Epithelial cell of prostate (primary cell): ENCODE results near the gene PPP1R18.
A peak's percentile ranks its signal among the peaks of the same experiment; 100 is the strongest.
"Not testable (repeated sequence)": the region's sequence is repeated elsewhere in the genome, so short reads cannot be mapped to it uniquely, and the experiment has no call there.

Source experiments
- DNase-seq: peaks from one replicate; pipeline ENCODE4 v3.0.0-alpha.2; 2011; ENCODE audit warnings: low read depth, low spot score
- H3K27ac ChIP-seq: fragments of 450-650 bp; 2 replicates; pipeline ENCODE4 v1.5.1; 2017; ENCODE audit warnings: mild to moderate bottlenecking

The PPP1R18 gene

GRCh38 chr6:30676660-30677285 is 9.7 kb downstream of the PPP1R18 start:
- H3K27ac ChIP-seq = no peak overlapping the region
- no peak for DNase-seq

- peak within 1 kb of the TSS; percentile 59 for H3K27ac ChIP-seq
- DNase-seq = peak; percentile 93
Observed at GRCh38 chr6:30672445-30673253, 13.8 kb downstream of the PPP1R18 start, which contains the start of gene DHX16. Gene DHX16, minus strand, starts transcription at chr6:30673006. Its CDS starts 165 bp downstream, at chr6:30672841.

GRCh38 chr6:30670760-30671527 is 15.5 kb downstream of the PPP1R18 start:
- no peak for DNase-seq
- H3K27ac ChIP-seq = no peak overlapping the region

GRCh38 chr6:30666300-30666699 is 20.1 kb downstream of the PPP1R18 start:
- H3K27ac ChIP-seq, DNase-seq: not testable (repeated sequence)

GRCh38 chr6:30664994-30665767 is 21.3 kb downstream of the PPP1R18 start:
- no peak for DNase-seq
- H3K27ac ChIP-seq = no peak overlapping the region

GRCh38 chr6:30657922-30658321 is 28.5 kb downstream of the PPP1R18 start:
- DNase-seq, H3K27ac ChIP-seq: not testable (repeated sequence)

GRCh38 chr6:30657454-30657853 is 29.0 kb downstream of the PPP1R18 start:
- DNase-seq = no peak
- H3K27ac ChIP-seq = no peak overlapping the region

GRCh38 chr6:30656513-30656912 is 29.9 kb downstream of the PPP1R18 start:
- DNase-seq = no peak
- H3K27ac ChIP-seq = no peak overlapping the region

GRCh38 chr6:30655743-30656094 is 30.7 kb downstream of the PPP1R18 start:
- DNase-seq = no peak
- H3K27ac ChIP-seq = no peak overlapping the region

- no peak overlapping the region for H3K27ac ChIP-seq
- no peak for DNase-seq
Observed at GRCh38 chr6:30654798-30655742, 31.4 kb downstream of the PPP1R18 start.

GRCh38 chr6:30651143-30651542 is 35.3 kb downstream of the PPP1R18 start:
- no peak overlapping the region for H3K27ac ChIP-seq
- no peak for DNase-seq

- peak overlapping the region; percentile 71 for H3K27ac ChIP-seq
- no peak for DNase-seq
Observed at GRCh38 chr6:30647242-30648116, 39.0 kb downstream of the PPP1R18 start.

- H3K27ac ChIP-seq = peak within 1 kb of the TSS; percentile 71
- DNase-seq = peak; percentile 49
Observed at GRCh38 chr6:30646450-30647241, 39.8 kb downstream of the PPP1R18 start, which contains the start of gene C6orf136. Gene C6orf136, plus strand, starts transcription at chr6:30647133. Its CDS starts 99 bp downstream, at chr6:30647232.

GRCh38 chr6:30645989-30646388 is 40.5 kb downstream of the PPP1R18 start:
- peak overlapping the region; percentile 71 for H3K27ac ChIP-seq
- no peak for DNase-seq

GRCh38 chr6:30644769-30645168 is 41.7 kb downstream of the PPP1R18 start:
- H3K27ac ChIP-seq = no peak overlapping the region
- DNase-seq = no peak

- H3K27ac ChIP-seq = no peak overlapping the region
- no peak for DNase-seq
Observed at GRCh38 chr6:30643656-30644055, 42.8 kb downstream of the PPP1R18 start.

- no peak for DNase-seq
- H3K27ac ChIP-seq = no peak overlapping the region
Observed at GRCh38 chr6:30641048-30641447, 45.4 kb downstream of the PPP1R18 start.
